Brain microvascular endothelial cell (primary cell): ENCODE data around the gene VPS4B.

ENCODE experiments used
- DNase-seq: peaks from one replicate; pipeline ENCODE4 v3.0.0-alpha.2; 2020
- H3K27ac ChIP-seq: fragments of 250-450 bp; sonication (Bioruptor Pico); 2 replicates; pipeline ENCODE4 v1.5.1; 2020; ENCODE audit warnings: mild to moderate bottlenecking, moderate library complexity
- H3K27me3 ChIP-seq: fragments of 250-450 bp; sonication (Bioruptor Pico); replicated peaks from 2 replicates; pipeline ENCODE4 v1.5.1; 2020; ENCODE audit warnings: mild to moderate bottlenecking
- H3K36me3 ChIP-seq: fragments of 250-450 bp; sonication (Bioruptor Pico); replicated peaks from 2 replicates; pipeline ENCODE4 v1.5.1; 2020; ENCODE audit warnings: mild to moderate bottlenecking
- H3K4me3 ChIP-seq: 2 replicates; pipeline ENCODE4 v1.5.1; 2011; ENCODE audit warnings: low read depth, mild to moderate bottlenecking, control low read depth, low read length, moderate library complexity
- in situ Hi-C: cut with HindIII; loops from 2 replicates; pipeline ENCODE4 v1.10.0; 2017; ENCODE audit warnings: low sequenced_read_pairs, low pct_ligation_motif_present
- TF ChIP-seq, protein P1 (sequence below): IDR thresholded peaks from 2 replicates; pipeline ENCODE4 v1.5.1; 2011; ENCODE audit warnings: low read depth, mild to moderate bottlenecking, moderate library complexity, low read length, control low read depth, inconsistent platforms; ENCODE audit errors: missing control alignments

VPS4B gene

GRCh38 chr18:63440219-63440618, 17.9 kb upstream of the VPS4B start:
- Histone ChIP-seq H3K4me3 (no peak overlapping the region), H3K27me3 (no peaks in the 10 kb centered on the region), H3K36me3 (no peaks in the 10 kb centered on the region), H3K27ac (no peak overlapping the region)
- TF ChIP-seq, protein P1, sequence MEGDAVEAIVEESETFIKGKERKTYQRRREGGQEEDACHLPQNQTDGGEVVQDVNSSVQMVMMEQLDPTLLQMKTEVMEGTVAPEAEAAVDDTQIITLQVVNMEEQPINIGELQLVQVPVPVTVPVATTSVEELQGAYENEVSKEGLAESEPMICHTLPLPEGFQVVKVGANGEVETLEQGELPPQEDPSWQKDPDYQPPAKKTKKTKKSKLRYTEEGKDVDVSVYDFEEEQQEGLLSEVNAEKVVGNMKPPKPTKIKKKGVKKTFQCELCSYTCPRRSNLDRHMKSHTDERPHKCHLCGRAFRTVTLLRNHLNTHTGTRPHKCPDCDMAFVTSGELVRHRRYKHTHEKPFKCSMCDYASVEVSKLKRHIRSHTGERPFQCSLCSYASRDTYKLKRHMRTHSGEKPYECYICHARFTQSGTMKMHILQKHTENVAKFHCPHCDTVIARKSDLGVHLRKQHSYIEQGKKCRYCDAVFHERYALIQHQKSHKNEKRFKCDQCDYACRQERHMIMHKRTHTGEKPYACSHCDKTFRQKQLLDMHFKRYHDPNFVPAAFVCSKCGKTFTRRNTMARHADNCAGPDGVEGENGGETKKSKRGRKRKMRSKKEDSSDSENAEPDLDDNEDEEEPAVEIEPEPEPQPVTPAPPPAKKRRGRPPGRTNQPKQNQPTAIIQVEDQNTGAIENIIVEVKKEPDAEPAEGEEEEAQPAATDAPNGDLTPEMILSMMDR: no peak
- in situ Hi-C loops: loop anchor here (25.0 kb wide), 1 partner anchor 403 kb away; no protein-coding TSS in a partner anchor
- DNase-seq: peak; percentile 11

- in situ Hi-C loops: loop anchor here (25.0 kb wide), 1 partner anchor 402 kb away; no protein-coding TSS in a partner anchor
- DNase-seq: peak; percentile 28
- Histone ChIP-seq H3K27ac (no peak overlapping the region), H3K36me3 (no peaks in the 10 kb centered on the region), H3K27me3 (no peaks in the 10 kb centered on the region), H3K4me3 (no peak overlapping the region)
- TF ChIP-seq, protein P1: peak; percentile 82
Observed at GRCh38 chr18:63439334-63439733, 17.1 kb upstream of the VPS4B start.

- DNase-seq: no peak
- H3K27ac ChIP-seq: no peak overlapping the region
- in situ Hi-C loops: loop anchor here (25.0 kb wide), 1 partner anchor 401 kb away; no protein-coding TSS in a partner anchor
- no peaks in the 10 kb centered on the region for H3K27me3 ChIP-seq
- TF ChIP-seq, protein P1: no peak
- H3K36me3 ChIP-seq: no peaks in the 10 kb centered on the region
- no peak overlapping the region for H3K4me3 ChIP-seq
Observed at GRCh38 chr18:63438181-63438580, 15.9 kb upstream of the VPS4B start.

- H3K4me3 ChIP-seq: no peak overlapping the region
- H3K27ac ChIP-seq: no peak overlapping the region
- DNase-seq: no peak
- H3K27me3 ChIP-seq: no peaks in the 10 kb centered on the region
- no peaks in the 10 kb centered on the region for H3K36me3 ChIP-seq
- TF ChIP-seq, protein P1: no peak
- in situ Hi-C loops: loop anchor here (25.0 kb wide), 1 partner anchor 396 kb away; no protein-coding TSS in a partner anchor
Observed at GRCh38 chr18:63433334-63433866, 11.1 kb upstream of the VPS4B start.

DNA sequence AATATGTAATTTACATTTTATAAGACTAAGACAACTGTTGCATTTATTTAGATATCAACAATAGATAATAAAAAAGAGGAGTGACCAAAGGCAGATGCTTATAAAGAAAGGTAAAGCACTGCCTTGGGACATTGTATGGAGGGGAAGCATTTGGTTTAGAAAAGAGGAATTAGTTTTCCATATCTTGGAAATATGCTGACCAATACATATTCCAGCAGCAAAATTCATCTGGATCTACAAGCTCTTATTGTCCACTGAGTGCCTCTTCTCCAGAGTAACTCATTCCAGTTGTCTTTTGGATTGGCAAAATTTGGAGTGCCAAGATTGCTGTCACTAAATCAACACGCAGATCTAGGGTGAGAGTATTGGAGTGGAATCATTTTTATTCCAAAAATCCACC, 8.9 kb upstream of the VPS4B start:
- Histone ChIP-seq H3K27me3 (no peaks in the 10 kb centered on the region), H3K36me3 (no peaks in the 10 kb centered on the region), H3K27ac (no peak overlapping the region), H3K4me3 (no peak overlapping the region)
- in situ Hi-C loops: loop anchor here (25.0 kb wide), 1 partner anchor 394 kb away; no protein-coding TSS in a partner anchor
- no peak for DNase-seq
- TF ChIP-seq, protein P1: no peak

GRCh38 chr18:63430526-63430925, 8.2 kb upstream of the VPS4B start:
- Histone ChIP-seq H3K27me3 (no peaks in the 10 kb centered on the region), H3K27ac (no peak overlapping the region), H3K4me3 (no peak overlapping the region), H3K36me3 (no peaks in the 10 kb centered on the region)
- no peak for DNase-seq
- TF ChIP-seq, protein P1: no peak
- in situ Hi-C loops: loop anchor here (25.0 kb wide), 1 partner anchor 393 kb away; no protein-coding TSS in a partner anchor
